ENCODE data around the gene SPINK7.

SPINK7 gene

DNA sequence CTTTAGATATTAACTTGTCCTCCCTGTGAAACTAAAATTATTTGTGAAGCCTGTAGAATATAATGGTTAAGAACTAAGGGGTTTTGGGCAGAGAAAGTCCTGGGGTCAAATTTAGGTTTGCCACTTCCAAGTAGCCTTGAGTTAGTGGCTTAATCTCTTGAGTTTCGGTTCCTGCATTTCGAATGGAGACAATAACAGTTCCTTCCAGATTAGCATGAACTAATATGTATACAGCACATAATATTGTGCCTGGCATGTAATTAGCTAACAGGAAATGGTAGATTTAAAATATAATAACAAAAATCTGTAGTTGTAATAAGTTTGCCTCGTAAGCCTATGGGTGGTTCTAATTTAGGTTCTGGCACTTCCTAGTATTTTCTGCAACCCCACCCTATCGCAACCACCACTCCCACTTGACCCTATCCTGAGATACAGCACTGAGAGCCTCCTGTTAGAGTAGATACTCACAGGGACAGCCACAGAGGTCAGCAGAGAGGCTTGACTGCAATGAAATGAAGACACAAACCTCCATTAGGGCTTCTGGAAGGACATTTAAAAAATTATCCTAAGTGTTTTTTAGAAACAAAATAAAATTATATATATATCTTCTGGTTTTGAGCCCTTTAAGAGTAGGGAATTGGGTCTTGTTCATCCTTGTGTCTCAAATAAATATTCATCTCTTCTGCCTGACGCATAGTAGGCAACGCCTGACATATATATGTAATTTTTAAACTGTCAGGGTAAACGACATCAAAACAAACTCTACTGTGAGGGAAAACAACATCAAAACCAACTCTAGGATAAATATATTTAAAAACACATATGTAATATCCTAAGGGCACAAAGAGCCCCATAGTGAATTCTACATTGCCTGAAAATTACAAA lies 31.6 kb downstream of the SPINK7 start:
- no peak for DNase-seq

GRCh38 chr5:148347706-148348105 lies 35.5 kb downstream of the SPINK7 start:
- DNase-seq: no peak

DNA sequence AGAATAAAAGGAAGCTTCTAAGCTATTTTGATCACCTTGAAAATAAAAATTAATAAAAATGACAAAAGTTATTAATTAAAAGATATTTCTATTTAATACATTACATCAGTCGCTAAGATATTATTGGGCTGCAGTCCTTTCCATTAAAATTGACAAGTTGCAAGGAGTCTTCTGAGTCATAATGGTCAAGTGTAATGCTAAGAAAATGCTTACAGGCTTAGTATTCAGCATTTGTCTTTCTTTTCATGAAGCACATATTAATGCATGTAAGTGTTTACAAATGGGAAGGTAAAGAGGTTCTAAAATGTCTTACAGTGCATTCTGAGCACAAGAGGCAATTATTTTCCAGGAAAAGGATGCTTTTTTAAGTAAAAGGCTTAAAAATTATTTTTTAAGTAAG lies 40.5 kb downstream of the SPINK7 start:
- no peak for DNase-seq

DNA sequence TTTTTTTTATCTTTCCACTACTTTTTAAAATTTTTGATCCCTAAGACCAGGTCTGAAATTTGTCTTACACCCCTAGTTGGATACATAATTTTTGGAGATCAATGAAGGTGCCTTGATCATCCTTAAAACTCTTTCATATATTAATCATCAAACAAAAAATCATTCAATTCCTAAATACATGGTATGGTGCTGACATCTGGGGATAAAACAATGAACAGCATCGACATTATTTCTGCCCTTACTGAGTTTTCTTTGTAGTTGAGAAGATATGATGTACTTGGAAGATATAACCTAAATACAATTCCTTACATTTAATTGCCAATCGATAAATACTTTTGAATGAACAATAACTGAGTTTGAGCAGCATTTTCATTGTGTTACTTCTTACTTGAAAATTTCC lies 41.4 kb downstream of the SPINK7 start:
- DNase-seq: no peak

DNA sequence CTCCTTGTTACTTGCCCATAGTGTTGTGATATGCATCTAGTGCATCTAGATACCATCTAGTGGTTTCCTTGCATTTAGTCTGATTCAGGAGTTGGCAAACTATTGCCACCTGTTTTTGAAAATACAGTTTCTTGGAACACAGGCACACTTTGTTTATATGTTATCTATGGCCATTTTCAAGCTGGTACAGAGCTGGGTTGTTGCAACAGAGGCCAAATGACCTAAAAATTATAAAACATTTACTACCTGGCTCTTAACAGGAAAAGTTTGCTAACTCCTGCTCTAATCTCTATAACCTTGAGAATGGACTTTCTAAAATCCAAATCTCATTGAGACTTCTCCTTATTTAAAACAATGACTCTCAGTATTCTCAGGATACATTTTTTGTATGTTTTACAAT lies 52.1 kb downstream of the SPINK7 start:
- no peak for DNase-seq
